ENCODE measurements around the gene CUX1.

Gene CUX1

GRCh38 chr7:101935521-101936141, 118.2 kb downstream of the CUX1 start:
- no peak for DNase-seq (ENCODE audit: low read depth in 2 of 3, low spot score in 1 of 3)

GRCh38 chr7:101936223-101936610, 118.8 kb downstream of the CUX1 start:
- DNase-seq (ENCODE audit: low read depth in 2 of 3, low spot score in 1 of 3), result no peak

- no peak for DNase-seq (ENCODE audit: low read depth in 2 of 3, low spot score in 1 of 3)
These were observed 119.3 kb downstream of the CUX1 start for GRCh38 chr7:101936611-101937231.

GRCh38 chr7:101937717-101938514, 120.5 kb downstream of the CUX1 start:
- DNase-seq (ENCODE audit: low read depth in 2 of 3, low spot score in 1 of 3), result no peak

GRCh38 chr7:101939136-101939695, 121.8 kb downstream of the CUX1 start:
- no peak for DNase-seq (ENCODE audit: low read depth in 2 of 3, low spot score in 1 of 3)

- no peak for DNase-seq (ENCODE audit: low read depth in 2 of 3, low spot score in 1 of 3)
These were observed 122.7 kb downstream of the CUX1 start for GRCh38 chr7:101940151-101940550.

- DNase-seq (ENCODE audit: low read depth in 2 of 3, low spot score in 1 of 3), result no peak
These were observed 123.4 kb downstream of the CUX1 start for GRCh38 chr7:101940830-101941229.

GRCh38 chr7:101941481-101942383, 124.3 kb downstream of the CUX1 start:
- no peak for DNase-seq (ENCODE audit: low read depth in 2 of 3, low spot score in 1 of 3)

- no peak for DNase-seq (ENCODE audit: low read depth in 2 of 3, low spot score in 1 of 3)
These were observed 125.3 kb downstream of the CUX1 start for GRCh38 chr7:101942603-101943210.

GRCh38 chr7:101943306-101943705, 125.9 kb downstream of the CUX1 start:
- DNase-seq (ENCODE audit: low read depth in 2 of 3, low spot score in 1 of 3), result no peak

- DNase-seq (ENCODE audit: low read depth in 2 of 3, low spot score in 1 of 3), result no peak
These were observed 126.6 kb downstream of the CUX1 start for GRCh38 chr7:101943889-101944600.

- no peak for DNase-seq (ENCODE audit: low read depth in 2 of 3, low spot score in 1 of 3)
These were observed 127.2 kb downstream of the CUX1 start for GRCh38 chr7:101944611-101945010.

GRCh38 chr7:101945034-101945758, 127.8 kb downstream of the CUX1 start:
- DNase-seq (ENCODE audit: low read depth in 2 of 3, low spot score in 1 of 3), result no peak

GRCh38 chr7:101947899-101948298, 130.5 kb downstream of the CUX1 start:
- no peak for DNase-seq (ENCODE audit: low read depth in 2 of 3, low spot score in 1 of 3)

GRCh38 chr7:101948650-101949049, 131.2 kb downstream of the CUX1 start:
- DNase-seq (ENCODE audit: low read depth in 2 of 3, low spot score in 1 of 3), result no peak

- no peak for DNase-seq (ENCODE audit: low read depth in 2 of 3, low spot score in 1 of 3)
These were observed 133.2 kb downstream of the CUX1 start for GRCh38 chr7:101950450-101951119.

GRCh38 chr7:101951757-101952156, 134.3 kb downstream of the CUX1 start:
- no peak for DNase-seq (ENCODE audit: low read depth in 2 of 3, low spot score in 1 of 3)

- no peak for DNase-seq (ENCODE audit: low read depth in 2 of 3, low spot score in 1 of 3)
These were observed 135.2 kb downstream of the CUX1 start for GRCh38 chr7:101952355-101953247.
